IMR-90 (cell line): ENCODE results near the gene ARHGEF12. TPM values are rescaled to one million over a fixed set of nuclear protein-coding genes. Genes with fewer than 3 reads are reported as not detected.

Experiments used
- ATAC-seq: fragments of 200-7000 bp; cut with Tn5 transposase; 2 replicates; pipeline ENCODE4 v1.9.1; 2020; ENCODE audit warnings: low read depth, mild to moderate bottlenecking, moderate library complexity
- BruUV-seq: library from RNA; stranded (reverse); fragments of 400-500 nt; replicated peaks from 2 replicates; lab custom pipeline; 2021; lab: Mats Ljungman, UMichigan
- CTCF ChIA-PET: fragments of 300-600 bp; formaldehyde crosslinking; extraction: SDS; loops from one replicate; lab custom pipeline; 2021; ENCODE audit warnings: antibody characterized with exemption; lab: Yijun Ruan, JAX
- POLR2A ChIA-PET: fragments of 300-600 bp; sonication (Branson Sonifier 250); formaldehyde crosslinking; loops from one replicate; lab custom pipeline; 2022; ENCODE audit warnings: antibody characterized with exemption; ENCODE audit not compliant: unreplicated experiment; lab: Charles Lee
- DNase-seq: peaks from one replicate; pipeline ENCODE4 v3.0.0; 2013
- H2AFZ ChIP-seq: replicated peaks from 2 replicates; pipeline ENCODE3; 2013; ENCODE audit warnings: low read length, mild to moderate bottlenecking; ENCODE audit not compliant: poor library complexity
- H2AK5ac ChIP-seq: 2 replicates; pipeline ENCODE4 v1.6.1; 2013; ENCODE audit warnings: low read depth, low read length, inconsistent platforms
- H2AK9ac ChIP-seq: replicated peaks from 2 replicates; pipeline ENCODE3; 2013; ENCODE audit warnings: mild to moderate bottlenecking, low read depth, low read length, moderate library complexity; ENCODE audit not compliant: poor library complexity
- H2BK120ac ChIP-seq: 2 replicates; pipeline ENCODE4 v1.6.1; 2013; ENCODE audit warnings: low read depth, low read length, inconsistent platforms
- H2BK15ac ChIP-seq: 3 replicates; pipeline ENCODE4 v1.6.1; 2013; ENCODE audit warnings: low read depth, low read length, inconsistent platforms
- H2BK20ac ChIP-seq: 2 replicates; pipeline ENCODE4 v1.6.1; 2013; ENCODE audit warnings: low read depth, mild to moderate bottlenecking, inconsistent platforms, low read length, moderate library complexity
- H2BK5ac ChIP-seq: 2 replicates; pipeline ENCODE4 v1.6.1; 2013; ENCODE audit warnings: mild to moderate bottlenecking, low read depth, low read length, inconsistent platforms; ENCODE audit not compliant: poor library complexity, severe bottlenecking
- H3K14ac ChIP-seq: replicated peaks from 2 replicates; pipeline ENCODE4 v1.6.1; 2013; ENCODE audit warnings: low read depth, low read length, inconsistent platforms
- H3K18ac ChIP-seq: 2 replicates; pipeline ENCODE4 v1.6.1; 2013; ENCODE audit warnings: low read depth, low read length, control low read depth
- H3K23ac ChIP-seq: 2 replicates; pipeline ENCODE4 v1.6.1; 2013; ENCODE audit warnings: low read depth, low read length, inconsistent platforms
- H3K27ac ChIP-seq: 2 replicates; pipeline ENCODE4 v1.5.1; 2013; ENCODE audit warnings: mild to moderate bottlenecking, control low read depth, low read length; ENCODE audit not compliant: insufficient read depth
- H3K27me3 ChIP-seq: 2 replicates; pipeline ENCODE4 v1.6.1; 2013; ENCODE audit warnings: low read length; ENCODE audit not compliant: control insufficient read depth, insufficient read depth
- H3K36me3 ChIP-seq: 2 replicates; pipeline ENCODE4 v1.6.1; 2013; ENCODE audit warnings: low read length, mixed read lengths; ENCODE audit not compliant: control insufficient read depth, insufficient read depth
- H3K4ac ChIP-seq: 2 replicates; pipeline ENCODE4 v1.6.1; 2013; ENCODE audit warnings: low read depth, low read length, inconsistent platforms
- H3K4me1 ChIP-seq: 2 replicates; pipeline ENCODE4 v1.6.1; 2013; ENCODE audit warnings: low read length, mixed read lengths; ENCODE audit not compliant: control insufficient read depth, insufficient read depth
- H3K4me2 ChIP-seq: 2 replicates; pipeline ENCODE4 v1.6.1; 2013; ENCODE audit warnings: low read depth, mild to moderate bottlenecking, control low read depth, low read length, moderate library complexity
- H3K4me3 ChIP-seq: 2 replicates; pipeline ENCODE4 v1.5.1; 2013; ENCODE audit warnings: low read depth, mild to moderate bottlenecking, control low read depth, low read length, moderate library complexity; ENCODE audit not compliant: insufficient read depth
- H3K56ac ChIP-seq: 2 replicates; pipeline ENCODE4 v1.6.1; 2013; ENCODE audit warnings: low read length, inconsistent platforms; ENCODE audit not compliant: insufficient read depth; ENCODE audit errors: extremely low read depth
- H3K79me1 ChIP-seq, 2 experiments: 2 replicates each; pipeline ENCODE4 v1.6.1; 2013; ENCODE audit warnings: low read length in 2 of 2, inconsistent platforms in 1 of 2, low read depth in 1 of 2
- H3K9ac ChIP-seq: 2 replicates; pipeline ENCODE4 v1.6.1; 2013; ENCODE audit warnings: low read depth, low read length, control low read depth
- H3K9me1 ChIP-seq: 2 replicates; pipeline ENCODE4 v1.6.1; 2013; ENCODE audit warnings: low read length, inconsistent platforms; ENCODE audit not compliant: insufficient read depth
- H3K9me3 ChIP-seq: 2 replicates; pipeline ENCODE4 v1.6.1; 2013; ENCODE audit warnings: low read length; ENCODE audit not compliant: control insufficient read depth, insufficient read depth
- H4K20me1 ChIP-seq: 2 replicates; pipeline ENCODE4 v1.6.1; 2013; ENCODE audit warnings: low read length, inconsistent platforms; ENCODE audit not compliant: insufficient read depth
- H4K5ac ChIP-seq: 2 replicates; pipeline ENCODE4 v1.6.1; 2013; ENCODE audit warnings: mild to moderate bottlenecking, low read depth, low read length, control low read depth
- H4K8ac ChIP-seq, 2 experiments: 2 replicates each; pipeline ENCODE4 v1.6.1; 2013; ENCODE audit warnings: low read depth in 2 of 2, low read length in 2 of 2, control low read depth in 1 of 2, inconsistent platforms in 1 of 2
- H4K91ac ChIP-seq: 2 replicates; pipeline ENCODE4 v1.6.1; 2013; ENCODE audit warnings: low read depth, low read length, inconsistent platforms; ENCODE audit not compliant: insufficient read depth
- BHLHE40 ChIP-seq: fragments of 150-350 bp; IDR thresholded peaks from 2 replicates; pipeline ENCODE4 v1.6.1; 2016; ENCODE audit warnings: mild to moderate bottlenecking, low read depth, low read length
- CEBPB ChIP-seq: IDR thresholded peaks from 2 replicates; pipeline ENCODE4 v1.6.1; 2012; ENCODE audit warnings: low read depth, low read length, improper control_type of control experiment
- FOS ChIP-seq: fragments of 150-350 bp; IDR thresholded peaks from 2 replicates; pipeline ENCODE4 v1.6.1; 2016; ENCODE audit warnings: low read depth, low read length
- MAFK ChIP-seq: IDR thresholded peaks from 2 replicates; pipeline ENCODE4 v1.6.1; 2012; ENCODE audit warnings: low read depth, low read length, improper control_type of control experiment
- MAZ ChIP-seq: IDR thresholded peaks from 2 replicates; pipeline ENCODE4 v1.6.1; 2012; ENCODE audit warnings: low read depth, mild to moderate bottlenecking, low read length, improper control_type of control experiment, moderate library complexity, borderline replicate concordance
- MXI1 ChIP-seq: IDR thresholded peaks from 2 replicates; pipeline ENCODE4 v1.6.1; 2012; ENCODE audit warnings: low read depth, mild to moderate bottlenecking, low read length, moderate library complexity, borderline replicate concordance
- NFE2L2 ChIP-seq: fragments of 150-350 bp; IDR thresholded peaks from 2 replicates; pipeline ENCODE4 v1.6.1; 2016; ENCODE audit warnings: low read depth, mild to moderate bottlenecking, low read length
- RAD21 ChIP-seq: IDR thresholded peaks from 2 replicates; pipeline ENCODE4 v1.6.1; 2012; ENCODE audit warnings: low read length, improper control_type of control experiment
- RCOR1 ChIP-seq: IDR thresholded peaks from 2 replicates; pipeline ENCODE4 v1.6.1; 2012; ENCODE audit warnings: mild to moderate bottlenecking, low read length, improper control_type of control experiment; ENCODE audit not compliant: insufficient replicate concordance
- RFX5 ChIP-seq: IDR thresholded peaks from 2 replicates; pipeline ENCODE4 v1.8.0; 2012; ENCODE audit warnings: low read depth, mild to moderate bottlenecking, low read length, moderate library complexity
- SMC3 ChIP-seq: fragments of 150-350 bp; IDR thresholded peaks from 2 replicates; pipeline ENCODE4 v1.6.1; 2016; ENCODE audit warnings: low read depth, mild to moderate bottlenecking, antibody characterized with exemption, low read length, moderate library complexity
- dilution Hi-C: fragments of 300-500 bp; cut with HindIII; formaldehyde crosslinking; loops from one replicate; pipeline ENCODE4 v1.14.3; 2018; ENCODE audit warnings: low sequenced_read_pairs; ENCODE audit not compliant: unreplicated experiment
- in situ Hi-C: fragments of 300-500 bp; cut with MboI; formaldehyde crosslinking; loops from 3 replicates; pipeline ENCODE4 v1.14.3; 2019; ENCODE audit warnings: low sequenced_read_pairs, inconsistent platforms, mixed read lengths
- intact Hi-C: fragments of 100-400 bp; cut with micrococcal nuclease; formaldehyde crosslinking; loops from 2 replicates; pipeline ENCODE4 v1.10.0; 2022
- polyA plus RNA-seq, 3 experiments: library from polyadenylated mRNA; depleted of rRNA; stranded (reverse); fragments of >200 nt; gene quantifications; 2 replicates each; pipeline ENCODE4 v1.2.3, GENCODE V29; 2012; ENCODE audit warnings: low replicate concordance in 1 of 3
- total RNA-seq: library from RNA; depleted of rRNA; stranded (reverse); fragments of >200 nt; gene quantifications from 2 replicates; pipeline ENCODE4 v1.2.3, GENCODE V29; 2012
- TF ChIP-seq, protein P1 (sequence below): conservative IDR thresholded peaks from 2 replicates; pipeline ENCODE4 v1.5.1; 2012; ENCODE audit warnings: mild to moderate bottlenecking, low read depth, low read length, improper control_type of control experiment
- TF ChIP-seq, protein P2 (sequence below): fragments of 150-350 bp; IDR thresholded peaks from 2 replicates; pipeline ENCODE4 v1.6.1; 2016; ENCODE audit warnings: low read depth, mild to moderate bottlenecking, low read length, moderate library complexity, borderline replicate concordance
- TF ChIP-seq, protein P3 (sequence below): fragments of 150-350 bp; IDR thresholded peaks from 2 replicates; pipeline ENCODE4 v1.6.1; 2017; ENCODE audit warnings: mild to moderate bottlenecking, antibody characterized with exemption, low read length, low read depth

ARHGEF12 gene
- total and polyA plus RNA-seq, 2 of the 4 experiments (the other 2 are of a cell fraction): 25.5 to 115 TPM

DNA sequence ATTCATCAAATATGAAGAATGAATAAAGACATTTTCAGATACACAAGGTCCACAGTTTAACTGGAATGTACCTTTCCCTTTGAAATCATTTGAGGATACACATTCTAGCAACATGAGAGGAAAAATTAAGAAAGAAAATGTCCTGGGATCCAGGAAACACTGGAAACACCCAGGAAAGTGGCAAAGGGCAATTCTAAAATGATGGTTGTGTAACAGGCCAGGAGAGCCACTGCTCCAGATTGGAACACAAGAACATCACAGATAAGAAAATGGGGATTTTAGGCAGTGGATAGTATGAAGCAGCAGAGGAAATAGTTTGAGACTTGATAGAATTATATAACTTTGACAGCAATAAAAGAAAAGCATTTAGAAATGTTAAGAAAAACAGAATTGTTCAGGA is 119.3 kb downstream of the ARHGEF12 start:
- dilution Hi-C loops: no loop called here

More for the DNA sequence above, 119.3 kb downstream of the ARHGEF12 start:
- H4K8ac ChIP-seq: no peak overlapping the region
- H3K79me1 ChIP-seq: peaks cover 0 to 7% of the 10 kb centered on the region in 2 experiments; a peak in 3 of 4 replicates
- H2AFZ ChIP-seq: no peak overlapping the region
- no peaks in the 10 kb centered on the region for H3K9me3 ChIP-seq
- H2BK5ac ChIP-seq: no peak overlapping the region
- H2BK15ac ChIP-seq: no peak overlapping the region
- TF ChIP-seq, protein P1, sequence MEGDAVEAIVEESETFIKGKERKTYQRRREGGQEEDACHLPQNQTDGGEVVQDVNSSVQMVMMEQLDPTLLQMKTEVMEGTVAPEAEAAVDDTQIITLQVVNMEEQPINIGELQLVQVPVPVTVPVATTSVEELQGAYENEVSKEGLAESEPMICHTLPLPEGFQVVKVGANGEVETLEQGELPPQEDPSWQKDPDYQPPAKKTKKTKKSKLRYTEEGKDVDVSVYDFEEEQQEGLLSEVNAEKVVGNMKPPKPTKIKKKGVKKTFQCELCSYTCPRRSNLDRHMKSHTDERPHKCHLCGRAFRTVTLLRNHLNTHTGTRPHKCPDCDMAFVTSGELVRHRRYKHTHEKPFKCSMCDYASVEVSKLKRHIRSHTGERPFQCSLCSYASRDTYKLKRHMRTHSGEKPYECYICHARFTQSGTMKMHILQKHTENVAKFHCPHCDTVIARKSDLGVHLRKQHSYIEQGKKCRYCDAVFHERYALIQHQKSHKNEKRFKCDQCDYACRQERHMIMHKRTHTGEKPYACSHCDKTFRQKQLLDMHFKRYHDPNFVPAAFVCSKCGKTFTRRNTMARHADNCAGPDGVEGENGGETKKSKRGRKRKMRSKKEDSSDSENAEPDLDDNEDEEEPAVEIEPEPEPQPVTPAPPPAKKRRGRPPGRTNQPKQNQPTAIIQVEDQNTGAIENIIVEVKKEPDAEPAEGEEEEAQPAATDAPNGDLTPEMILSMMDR: no peak
- no peak for TF ChIP-seq NFE2L2
- TF ChIP-seq FOS: no peak
- no peak for TF ChIP-seq MXI1
- TF ChIP-seq RCOR1: no peak
- no peak for TF ChIP-seq CEBPB
- no peak for TF ChIP-seq RAD21
- no peak for TF ChIP-seq SMC3
- TF ChIP-seq BHLHE40: no peak
- no peak for TF ChIP-seq MAFK
- no peak for TF ChIP-seq RFX5
- TF ChIP-seq MAZ: no peak
- TF ChIP-seq, protein P2, sequence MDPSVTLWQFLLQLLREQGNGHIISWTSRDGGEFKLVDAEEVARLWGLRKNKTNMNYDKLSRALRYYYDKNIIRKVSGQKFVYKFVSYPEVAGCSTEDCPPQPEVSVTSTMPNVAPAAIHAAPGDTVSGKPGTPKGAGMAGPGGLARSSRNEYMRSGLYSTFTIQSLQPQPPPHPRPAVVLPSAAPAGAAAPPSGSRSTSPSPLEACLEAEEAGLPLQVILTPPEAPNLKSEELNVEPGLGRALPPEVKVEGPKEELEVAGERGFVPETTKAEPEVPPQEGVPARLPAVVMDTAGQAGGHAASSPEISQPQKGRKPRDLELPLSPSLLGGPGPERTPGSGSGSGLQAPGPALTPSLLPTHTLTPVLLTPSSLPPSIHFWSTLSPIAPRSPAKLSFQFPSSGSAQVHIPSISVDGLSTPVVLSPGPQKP: no peak
- TF ChIP-seq, protein P3, sequence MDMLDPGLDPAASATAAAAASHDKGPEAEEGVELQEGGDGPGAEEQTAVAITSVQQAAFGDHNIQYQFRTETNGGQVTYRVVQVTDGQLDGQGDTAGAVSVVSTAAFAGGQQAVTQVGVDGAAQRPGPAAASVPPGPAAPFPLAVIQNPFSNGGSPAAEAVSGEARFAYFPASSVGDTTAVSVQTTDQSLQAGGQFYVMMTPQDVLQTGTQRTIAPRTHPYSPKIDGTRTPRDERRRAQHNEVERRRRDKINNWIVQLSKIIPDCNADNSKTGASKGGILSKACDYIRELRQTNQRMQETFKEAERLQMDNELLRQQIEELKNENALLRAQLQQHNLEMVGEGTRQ: no peak
- H4K20me1 ChIP-seq: no peaks in the 10 kb centered on the region
- DNase-seq: no peak
- no peak for ATAC-seq
- H3K9me1 ChIP-seq: peaks cover 3% of the 10 kb centered on the region
- H3K56ac ChIP-seq: no peak overlapping the region
- H3K36me3 ChIP-seq: peaks cover 56% of the 10 kb centered on the region
- no peak overlapping the region for H3K18ac ChIP-seq
- intact Hi-C loops: no loop called here
- in situ Hi-C loops: no loop called here
- no peak overlapping the region for H3K23ac ChIP-seq
- no peak overlapping the region for H2AK5ac ChIP-seq
- no peak overlapping the region for H4K91ac ChIP-seq
- H3K14ac ChIP-seq: no peak overlapping the region
- BruUV-seq: no TSS peak
- ChIA-PET CTCF (no interaction called here), POLR2A (no interaction called here)
- H4K5ac ChIP-seq: no peak overlapping the region
- H3K9ac ChIP-seq: no peak overlapping the region
- no peak overlapping the region for H3K4me2 ChIP-seq
- H2BK20ac ChIP-seq: no peak overlapping the region
- no peak overlapping the region for H2AK9ac ChIP-seq
- H2BK120ac ChIP-seq: no peak overlapping the region
- no peaks in the 10 kb centered on the region for H3K27me3 ChIP-seq
- no peaks in the 10 kb centered on the region for H3K4me1 ChIP-seq
- no peak overlapping the region for H3K4ac ChIP-seq
- no peak overlapping the region for H3K4me3 ChIP-seq
- H3K27ac ChIP-seq: no peak overlapping the region
